Ramos (cell line): ENCODE measurements around the gene SIRT2.

Source experiments
- in situ Hi-C: fragments of 300-500 bp; cut with MboI; formaldehyde crosslinking; loops from one replicate; pipeline ENCODE4 v1.14.3; 2022; ENCODE audit warnings: low sequenced_read_pairs; ENCODE audit not compliant: unreplicated experiment

Gene SIRT2

GRCh38 chr19:38849860-38850435, 49.5 kb downstream of the SIRT2 start, which contains the start of gene HNRNPL:
Gene HNRNPL, minus strand, starts transcription at chr19:38849986. Its CDS starts 20 bp downstream, at chr19:38849966.
- in situ Hi-C loops: loop anchor here (25.0 kb wide), 1 partner anchor 938 kb away; the partner anchor contains the start of genes SIPA1L3 and WDR87

DNA sequence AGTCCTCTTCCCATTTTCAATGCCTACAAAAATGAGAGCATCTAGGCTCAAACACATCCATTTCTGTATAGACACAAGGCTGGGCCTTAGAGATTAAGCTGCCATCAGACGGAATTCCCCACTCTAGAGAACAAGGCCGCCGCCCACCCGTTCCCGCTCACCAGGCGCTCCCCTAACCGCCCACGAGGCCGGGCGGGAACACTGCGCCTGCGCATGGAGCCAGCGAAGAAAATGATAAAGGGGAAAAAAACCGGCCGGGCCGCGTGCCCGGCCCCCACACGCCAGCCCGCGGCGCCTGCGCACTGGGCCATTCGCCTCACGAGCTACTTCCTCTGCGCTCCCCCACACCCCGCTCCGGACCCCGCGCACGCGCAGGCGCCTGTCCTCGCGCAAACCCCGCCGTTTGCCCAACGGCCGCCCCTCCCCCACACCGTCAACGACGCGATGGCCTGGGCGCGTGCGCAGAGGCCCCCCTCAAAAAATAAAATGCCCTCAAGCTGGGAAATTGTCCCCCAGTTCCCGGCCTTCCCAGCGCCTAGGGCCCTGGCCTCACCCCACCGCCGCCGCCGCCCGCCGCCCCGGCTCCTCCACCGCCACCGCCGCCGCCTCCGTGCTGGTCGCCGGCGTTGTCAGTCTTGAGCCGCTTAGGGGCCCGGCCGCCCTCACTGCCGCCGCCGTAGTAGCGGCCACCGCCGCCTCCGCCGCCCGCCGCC, 50.1 kb downstream of the SIRT2 start:
- in situ Hi-C loops: no loop called here

- in situ Hi-C loops: no loop called here
Measured at GRCh38 chr19:38848299-38849146, 50.9 kb downstream of the SIRT2 start.

- in situ Hi-C loops: no loop called here
Measured at GRCh38 chr19:38846097-38846496, 53.3 kb downstream of the SIRT2 start.

GRCh38 chr19:38845374-38846024, 53.9 kb downstream of the SIRT2 start:
- in situ Hi-C loops: no loop called here

- in situ Hi-C loops: no loop called here
Measured at GRCh38 chr19:38844093-38844686, 55.2 kb downstream of the SIRT2 start.

DNA sequence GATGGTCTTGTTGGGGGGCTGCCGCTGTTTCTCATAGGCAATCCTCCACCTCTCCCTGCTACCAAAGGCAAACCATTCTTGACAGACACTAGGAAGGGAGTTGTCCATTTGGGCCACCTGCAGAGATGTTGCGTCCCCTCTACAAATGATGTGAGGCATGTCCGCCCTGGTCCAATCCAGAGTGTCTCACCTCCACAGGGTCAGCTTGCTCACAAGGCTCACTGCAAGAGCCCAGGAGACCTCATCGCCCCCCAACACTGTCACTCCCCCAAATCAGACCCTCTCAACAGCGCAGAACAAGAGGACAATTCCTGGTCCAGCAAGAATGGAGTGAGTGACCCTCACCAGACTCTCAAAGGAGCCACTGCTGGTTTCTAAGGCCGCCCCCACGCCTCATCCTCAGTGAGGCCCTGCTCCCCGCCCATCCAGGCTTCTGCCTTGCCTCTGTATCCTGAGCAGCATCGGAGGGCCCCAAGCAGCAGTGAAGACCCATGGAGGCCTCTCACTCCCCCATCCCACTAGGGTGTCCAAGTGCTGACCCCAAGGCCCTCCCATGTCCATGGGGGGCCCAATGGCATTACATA, 56.2 kb downstream of the SIRT2 start:
- in situ Hi-C loops: no loop called here

DNA sequence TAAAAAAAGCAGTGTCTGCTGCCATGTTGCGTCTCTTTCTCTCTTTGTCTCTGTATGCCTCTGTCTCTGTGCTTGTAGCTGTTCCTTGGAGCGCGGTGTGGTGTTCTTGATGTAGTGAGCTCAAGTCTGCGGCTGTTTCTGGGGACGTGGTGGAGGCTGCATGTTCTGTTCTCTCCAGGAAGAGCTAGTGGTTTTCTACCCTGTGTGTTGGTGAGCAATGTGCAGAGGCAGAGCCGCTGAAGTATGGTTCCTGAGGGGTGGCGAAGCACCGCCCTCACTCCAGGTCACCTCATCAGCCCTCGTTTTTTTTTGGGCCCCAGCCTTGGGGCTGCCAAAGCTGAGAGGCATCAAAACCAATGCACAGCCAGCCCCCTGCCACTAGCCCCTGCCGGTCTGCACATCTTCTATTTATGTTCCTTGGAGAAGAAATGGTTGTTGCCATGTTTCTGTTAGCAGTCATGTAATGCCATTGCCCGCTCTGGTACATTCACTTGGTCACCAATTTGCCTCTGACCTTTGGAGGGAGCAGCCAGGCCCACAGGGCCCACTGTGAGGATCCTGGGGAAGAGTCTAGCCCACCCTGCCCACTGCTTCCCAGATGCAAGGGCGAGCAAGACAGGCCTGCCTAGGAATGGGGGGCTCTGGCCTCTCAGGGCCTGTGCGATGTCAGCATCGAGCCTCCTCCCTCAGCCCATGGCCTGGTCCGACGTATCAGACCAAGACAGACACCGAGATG, 56.8 kb downstream of the SIRT2 start:
- in situ Hi-C loops: no loop called here

DNA sequence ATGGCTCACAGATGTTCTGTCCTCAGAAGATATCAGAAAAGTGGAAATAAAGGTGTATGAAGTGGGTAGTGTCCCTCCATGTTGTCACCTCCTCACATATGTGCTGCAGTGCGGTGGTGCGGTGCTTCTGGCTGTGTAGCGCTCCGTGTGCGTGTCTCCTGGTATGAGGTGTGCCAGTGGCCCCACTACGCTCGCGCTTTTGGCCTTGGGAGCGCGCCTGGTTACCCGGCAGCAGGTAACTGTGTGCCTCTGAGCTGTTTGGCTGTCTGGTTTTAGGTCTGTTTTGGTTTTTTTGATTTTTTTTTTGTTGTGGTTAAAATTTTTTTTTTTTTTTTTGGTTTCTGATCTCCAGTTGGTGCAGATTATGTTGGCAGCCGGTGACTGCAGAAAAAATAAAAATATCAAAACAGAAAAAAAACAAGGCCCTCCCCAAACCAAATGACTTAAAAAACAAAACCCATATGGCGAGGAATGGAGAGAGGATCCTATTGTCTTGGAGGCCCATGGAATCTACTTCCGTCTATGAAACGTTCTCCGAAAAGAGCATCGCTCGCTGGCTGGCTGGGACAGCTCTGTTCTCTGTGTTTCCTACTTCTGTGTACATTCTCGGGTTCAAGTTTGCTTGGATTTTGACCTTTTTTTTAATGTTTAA, 57.5 kb downstream of the SIRT2 start:
- in situ Hi-C loops: no loop called here

DNA sequence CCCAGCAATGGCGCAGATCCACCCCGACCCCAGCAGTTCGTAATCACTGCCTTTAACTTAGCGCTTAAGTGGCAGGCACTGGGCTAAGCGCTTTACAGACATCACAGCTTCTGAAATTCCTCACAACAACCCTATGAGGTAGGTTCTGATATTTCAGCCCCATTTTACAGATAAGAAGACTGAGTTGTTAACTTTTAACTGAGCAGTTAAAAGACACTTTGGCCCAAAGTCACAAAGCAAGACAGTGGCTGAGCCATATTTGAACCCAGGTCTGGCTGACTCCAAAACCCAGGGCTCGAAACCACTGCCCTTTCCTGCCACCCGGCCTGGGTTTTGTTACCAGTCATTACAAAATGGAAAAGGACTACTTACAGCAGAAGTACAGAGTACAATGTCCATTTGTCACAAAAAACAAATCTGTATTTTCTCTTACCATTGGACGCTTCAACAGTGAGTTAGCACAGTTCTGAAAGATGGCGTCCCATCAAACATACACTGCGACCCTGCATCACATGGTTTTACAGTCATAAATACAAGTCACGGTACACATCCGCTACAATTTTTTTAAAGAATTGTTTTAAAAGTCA, 58.1 kb downstream of the SIRT2 start:
- in situ Hi-C loops: no loop called here

- in situ Hi-C loops: no loop called here
Measured at GRCh38 chr19:38840583-38840968, 58.8 kb downstream of the SIRT2 start.

- in situ Hi-C loops: no loop called here
Measured at GRCh38 chr19:38839816-38840582, 59.4 kb downstream of the SIRT2 start.

GRCh38 chr19:38838986-38839761, 60.2 kb downstream of the SIRT2 start:
- in situ Hi-C loops: no loop called here

DNA sequence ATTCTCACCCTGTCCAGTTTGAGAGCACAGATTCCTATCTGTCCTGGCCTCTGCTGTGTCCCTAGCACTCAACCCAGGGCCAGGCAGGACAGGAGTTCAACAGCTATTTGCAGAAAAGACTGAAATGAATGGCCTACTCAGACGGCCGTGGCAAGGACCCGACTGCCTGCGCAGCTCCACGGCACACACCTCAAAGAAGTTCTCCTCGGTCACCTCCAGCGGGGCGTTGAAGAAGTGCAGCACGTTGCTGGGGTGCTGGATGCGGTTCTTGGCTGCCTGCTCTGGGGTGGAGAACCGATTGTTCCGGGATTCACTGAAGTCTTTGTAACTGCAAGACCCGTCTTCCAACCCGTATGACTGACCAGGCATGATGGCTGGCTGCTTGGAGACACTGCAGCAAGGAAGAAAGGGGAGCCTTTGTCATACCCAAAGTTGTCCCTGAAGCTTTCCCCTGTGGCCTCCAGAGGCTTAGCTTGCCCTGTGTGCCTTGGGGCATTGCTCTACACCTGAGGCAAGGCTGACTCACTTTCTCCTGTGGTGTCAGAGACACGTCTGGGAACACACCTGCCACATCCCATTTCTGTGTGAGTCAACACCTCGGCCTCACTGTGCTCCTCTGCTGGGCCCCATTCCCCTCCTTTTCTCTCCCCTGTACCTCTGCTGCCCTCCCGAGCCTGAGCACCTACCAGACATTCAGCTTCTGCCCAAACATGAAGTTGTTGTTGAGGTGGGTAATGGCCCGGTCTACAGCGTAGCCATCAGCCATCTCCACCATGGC, 61.0 kb downstream of the SIRT2 start:
- in situ Hi-C loops: no loop called here

DNA sequence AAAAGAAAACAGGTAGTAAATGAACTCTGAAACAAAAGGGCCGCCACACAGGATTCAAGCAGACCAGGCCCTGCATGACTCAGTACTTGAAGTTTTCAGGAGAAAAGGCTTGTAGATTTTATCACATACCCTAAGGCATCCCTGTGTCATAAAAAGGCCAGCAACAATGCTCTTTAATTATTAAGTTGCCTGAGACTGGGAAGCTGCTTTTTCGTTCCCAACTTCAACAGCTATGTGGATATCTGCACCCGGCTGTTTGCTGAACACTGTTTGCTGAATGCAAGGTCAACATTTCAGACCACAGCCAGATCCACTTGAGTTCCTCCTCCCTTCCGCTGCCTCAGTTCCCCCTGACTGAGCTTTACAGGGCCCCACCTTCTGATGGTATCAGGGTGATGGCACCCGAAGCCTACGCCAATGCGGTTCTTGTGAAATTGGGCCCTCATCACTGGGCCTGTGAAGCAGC, 61.7 kb downstream of the SIRT2 start:
- in situ Hi-C loops: no loop called here
